IPS-NIHi11 (cell line): ENCODE results near the gene COL9A3.
A peak's percentile ranks its signal among the peaks of the same experiment; 100 is the strongest.

ENCODE experiments used
- DNase-seq: peaks from one replicate; pipeline ENCODE4 v3.0.0; 2012; ENCODE audit warnings: mixed read lengths, low spot score

COL9A3 gene

GRCh38 chr20:62796699-62797491, 20.0 kb upstream of the COL9A3 start:
- peak; percentile 66 for DNase-seq

GRCh38 chr20:62797671-62798532, 18.9 kb upstream of the COL9A3 start:
- no peak for DNase-seq

- DNase-seq: no peak
Measured at GRCh38 chr20:62799036-62799435, 17.8 kb upstream of the COL9A3 start.

GRCh38 chr20:62799459-62799858, 17.4 kb upstream of the COL9A3 start:
- no peak for DNase-seq

GRCh38 chr20:62799873-62800272, 17.0 kb upstream of the COL9A3 start:
- no peak for DNase-seq

GRCh38 chr20:62800314-62801259, 16.3 kb upstream of the COL9A3 start:
- DNase-seq: no peak

GRCh38 chr20:62801284-62802010, 15.4 kb upstream of the COL9A3 start:
- no peak for DNase-seq

- no peak for DNase-seq
Measured at GRCh38 chr20:62802026-62802712, 14.7 kb upstream of the COL9A3 start.

- no peak for DNase-seq
Measured at GRCh38 chr20:62804021-62804626, 12.7 kb upstream of the COL9A3 start.

GRCh38 chr20:62804627-62805154, 12.2 kb upstream of the COL9A3 start, which contains the start of gene OGFR:
Gene OGFR, plus strand, starts transcription at chr20:62804835. Its CDS starts 25 bp downstream, at chr20:62804860.
- DNase-seq: peak; percentile 79

- peak; percentile 70 for DNase-seq
Measured at GRCh38 chr20:62805155-62805710, 11.6 kb upstream of the COL9A3 start.

GRCh38 chr20:62805711-62806382, 11.0 kb upstream of the COL9A3 start:
- DNase-seq: peak; percentile 44

- DNase-seq: no peak
Measured at GRCh38 chr20:62806383-62807050, 10.3 kb upstream of the COL9A3 start.

- DNase-seq: no peak
Measured at GRCh38 chr20:62807444-62808210, 9.2 kb upstream of the COL9A3 start.

GRCh38 chr20:62808211-62808865, 8.5 kb upstream of the COL9A3 start:
- peak; percentile 86 for DNase-seq

- no peak for DNase-seq
Measured at GRCh38 chr20:62809530-62810428, 7.1 kb upstream of the COL9A3 start.
